Uterus (tissue), 2 donors: Measurements from ENCODE around the gene CHAC1.

Source experiments
- POLR2A ChIP-seq, 2 donors: fragments of 450-650 bp; IDR thresholded peaks; one replicate each; pipeline ENCODE4 v1.6.1; 2016; ENCODE audit warnings: antibody characterized with exemption in 2 of 2, mild to moderate bottlenecking in 1 of 2, moderate library complexity in 1 of 2
- TF ChIP-seq, protein P1 (sequence below), 4 experiments: fragments of 200-600 bp in 2 of 4; fragments of 450-650 bp in 2 of 4; sonication (generic) in 2 of 4; IDR thresholded peaks; one replicate each; pipeline ENCODE4 v1.5.1; 2016 to 2019; ENCODE audit warnings: antibody characterized with exemption in 4 of 4, mild to moderate bottlenecking in 2 of 4, moderate library complexity in 1 of 4

DNA sequence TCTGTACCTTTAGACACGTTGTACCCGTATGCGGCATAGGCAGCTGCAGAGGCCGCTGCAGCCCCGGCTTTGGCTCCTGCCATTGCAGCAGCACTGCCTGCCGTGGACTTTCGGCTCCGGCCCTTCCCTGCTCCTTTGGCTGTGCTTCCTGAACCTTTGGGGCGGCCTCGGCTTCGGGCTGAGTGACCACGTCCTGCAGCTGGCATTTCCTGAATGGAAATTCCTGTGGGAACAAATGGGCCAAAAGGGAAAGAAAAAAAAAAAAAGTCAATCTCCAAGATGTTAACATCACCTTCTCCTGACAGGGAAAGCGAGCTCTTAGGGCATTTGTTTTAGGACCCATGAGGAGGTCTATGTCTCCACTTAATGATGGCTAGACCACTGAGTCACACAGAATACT is 29.6 kb downstream of the CHAC1 start:
- TF ChIP-seq, protein P1, sequence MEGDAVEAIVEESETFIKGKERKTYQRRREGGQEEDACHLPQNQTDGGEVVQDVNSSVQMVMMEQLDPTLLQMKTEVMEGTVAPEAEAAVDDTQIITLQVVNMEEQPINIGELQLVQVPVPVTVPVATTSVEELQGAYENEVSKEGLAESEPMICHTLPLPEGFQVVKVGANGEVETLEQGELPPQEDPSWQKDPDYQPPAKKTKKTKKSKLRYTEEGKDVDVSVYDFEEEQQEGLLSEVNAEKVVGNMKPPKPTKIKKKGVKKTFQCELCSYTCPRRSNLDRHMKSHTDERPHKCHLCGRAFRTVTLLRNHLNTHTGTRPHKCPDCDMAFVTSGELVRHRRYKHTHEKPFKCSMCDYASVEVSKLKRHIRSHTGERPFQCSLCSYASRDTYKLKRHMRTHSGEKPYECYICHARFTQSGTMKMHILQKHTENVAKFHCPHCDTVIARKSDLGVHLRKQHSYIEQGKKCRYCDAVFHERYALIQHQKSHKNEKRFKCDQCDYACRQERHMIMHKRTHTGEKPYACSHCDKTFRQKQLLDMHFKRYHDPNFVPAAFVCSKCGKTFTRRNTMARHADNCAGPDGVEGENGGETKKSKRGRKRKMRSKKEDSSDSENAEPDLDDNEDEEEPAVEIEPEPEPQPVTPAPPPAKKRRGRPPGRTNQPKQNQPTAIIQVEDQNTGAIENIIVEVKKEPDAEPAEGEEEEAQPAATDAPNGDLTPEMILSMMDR (IDR thresholded peaks at IDR 0.05): no peak
- no peak for TF ChIP-seq POLR2A (IDR thresholded peaks at IDR 0.05)
